Stimulated activated CD8-positive, alpha-beta memory T cell treated with anti-CD3 and anti-CD28 coated beads, Interleukin-7, amount 100 ng/mL, for 24 hours (primary cell): ENCODE data around the gene CCBE1.

Source experiments
- DNase-seq: peaks from one replicate; pipeline ENCODE4 v3.0.0-alpha.2; 2020; ENCODE audit warnings: low read depth

CCBE1 gene

GRCh38 chr18:59492756-59493421, 204.3 kb downstream of the CCBE1 start:
- DNase-seq, result no peak

- no peak for DNase-seq
These were observed 208.3 kb downstream of the CCBE1 start for GRCh38 chr18:59488899-59489298.

GRCh38 chr18:59485382-59485781, 211.8 kb downstream of the CCBE1 start:
- DNase-seq, result no peak

DNA sequence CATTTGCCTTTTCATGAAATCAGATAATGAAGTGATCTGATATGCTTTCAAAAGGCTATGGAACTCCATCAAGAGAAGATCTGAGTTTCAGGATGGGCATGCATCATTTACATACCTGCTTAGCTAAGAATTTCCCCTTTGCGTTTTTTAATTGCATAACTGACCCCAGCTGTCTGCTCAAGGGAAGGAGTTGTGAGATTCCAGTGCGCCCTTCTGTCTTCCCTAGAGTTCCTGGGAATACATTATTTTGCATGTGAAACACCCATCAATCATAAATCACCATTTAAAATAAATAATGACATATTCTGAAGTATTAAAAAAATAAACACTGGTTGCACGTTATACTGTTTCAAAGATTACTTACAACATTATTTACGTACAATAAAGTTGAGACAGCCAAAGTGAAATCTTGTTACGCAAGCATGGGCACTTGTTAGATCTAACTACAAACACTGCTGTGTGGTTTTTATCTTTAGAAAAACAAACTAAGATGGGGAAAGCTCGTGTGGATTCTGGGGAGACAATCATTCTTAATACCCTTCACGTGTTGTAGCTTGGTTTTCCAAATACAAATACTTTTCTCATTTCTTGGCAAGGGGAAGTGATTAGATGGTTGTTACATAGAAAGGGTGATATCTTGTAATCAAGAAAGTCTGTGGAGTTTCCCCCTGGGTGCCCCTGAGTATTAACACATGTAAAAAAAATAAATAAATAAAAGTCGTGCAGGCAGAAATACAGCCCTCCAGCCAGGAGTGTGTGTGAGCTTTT, 212.5 kb downstream of the CCBE1 start:
- DNase-seq, result no peak

- DNase-seq, result no peak
These were observed 213.1 kb downstream of the CCBE1 start for GRCh38 chr18:59484131-59484530.

DNA sequence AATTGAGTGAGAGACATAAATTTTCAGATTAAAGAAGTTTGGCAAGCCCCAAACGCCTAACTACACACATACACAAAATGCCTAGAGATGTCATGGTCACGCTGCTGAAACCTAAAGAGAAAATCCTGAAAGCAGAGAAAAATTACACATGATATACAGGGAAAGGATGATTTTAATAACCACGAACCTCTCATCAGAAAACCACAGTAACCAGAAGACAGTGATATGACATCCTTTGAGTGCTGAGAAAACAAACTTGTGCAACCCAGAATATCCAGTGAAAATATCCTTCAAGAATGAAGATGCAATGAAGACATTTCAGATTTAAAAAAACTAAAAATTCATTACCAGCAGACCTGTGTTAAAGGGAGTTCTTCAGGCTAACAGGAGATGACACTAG, 215.8 kb downstream of the CCBE1 start:
- DNase-seq, result no peak

GRCh38 chr18:59479776-59480175, 217.4 kb downstream of the CCBE1 start:
- DNase-seq, result no peak

GRCh38 chr18:59478591-59478990, 218.6 kb downstream of the CCBE1 start:
- DNase-seq, result no peak

DNA sequence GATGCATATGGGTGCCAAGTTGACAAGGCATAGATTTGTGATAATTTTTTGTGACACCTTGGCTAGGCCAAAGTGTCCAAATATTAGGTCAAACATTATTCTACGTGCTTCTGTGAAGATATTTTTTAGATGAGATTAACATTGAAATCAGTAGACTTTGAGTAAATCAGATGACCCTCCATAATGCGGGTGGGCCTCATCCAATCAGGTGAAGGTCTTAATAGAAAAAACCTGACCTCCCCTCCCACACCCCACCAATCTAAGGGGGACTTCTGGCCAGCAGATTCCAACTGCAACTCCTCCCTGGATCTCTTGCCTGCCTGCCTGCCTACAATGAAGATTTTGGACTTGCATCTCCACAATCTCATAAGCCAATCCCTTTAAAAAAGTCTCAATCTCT, 219.4 kb downstream of the CCBE1 start:
- DNase-seq, result no peak

GRCh38 chr18:59470561-59471121, 226.6 kb downstream of the CCBE1 start:
- DNase-seq, result no peak

DNA sequence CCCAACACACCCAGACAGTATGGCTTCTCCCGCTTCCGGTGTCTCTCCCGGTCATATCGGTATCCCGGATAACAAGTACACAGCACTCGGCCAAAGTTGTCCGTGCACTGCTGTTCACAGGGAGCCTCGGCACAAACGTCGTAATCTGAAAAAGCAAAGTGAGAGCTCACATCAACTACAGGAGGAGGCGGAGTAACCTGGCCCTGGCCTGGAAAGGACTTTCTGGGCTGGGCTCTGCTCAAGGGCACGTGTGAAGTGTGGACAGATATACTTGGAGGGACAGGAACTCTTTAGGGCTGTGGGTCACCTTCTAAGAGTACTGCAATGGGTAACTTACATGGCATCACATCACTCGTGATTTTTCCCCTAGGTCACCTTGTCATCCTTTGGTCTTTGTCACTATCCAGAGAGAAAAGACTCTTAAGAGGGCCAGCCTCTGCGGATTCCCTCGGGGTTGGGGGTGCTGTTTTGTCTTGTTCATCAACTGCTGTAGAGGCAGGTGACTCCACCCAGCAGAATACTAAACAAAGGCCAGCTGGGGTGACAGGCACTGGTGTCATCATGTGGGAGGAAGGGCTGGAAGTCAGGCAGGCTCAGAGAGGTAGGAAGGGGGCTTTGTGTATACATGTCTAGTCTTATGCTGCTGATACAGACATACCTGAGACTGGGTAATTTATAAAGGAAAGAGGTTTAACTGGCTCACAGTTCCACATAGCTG, 227.6 kb downstream of the CCBE1 start:
- DNase-seq, result no peak

- DNase-seq, result no peak
These were observed 228.4 kb downstream of the CCBE1 start for GRCh38 chr18:59468821-59469220.

DNA sequence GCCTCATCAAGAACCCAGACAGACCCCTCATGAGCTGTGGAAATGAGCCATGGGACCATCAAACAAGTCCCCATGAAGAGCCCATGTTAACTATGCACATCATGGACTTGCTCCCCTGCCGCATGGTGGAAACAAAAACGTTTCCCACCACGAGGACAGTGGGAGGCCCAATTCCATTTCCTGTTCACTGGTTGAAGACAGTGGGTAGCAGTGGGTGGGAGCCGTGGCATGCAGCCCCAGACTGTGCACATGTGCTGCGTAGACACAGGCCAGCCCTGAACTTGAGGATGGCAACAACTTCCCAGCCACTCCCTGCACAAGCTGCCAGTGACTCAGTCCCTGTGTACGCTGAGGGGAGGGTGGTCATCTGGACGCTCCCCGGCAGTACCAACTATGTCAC, 229.7 kb downstream of the CCBE1 start:
- DNase-seq, result no peak

- DNase-seq, result no peak
These were observed 230.2 kb downstream of the CCBE1 start for GRCh38 chr18:59466980-59467379.

- DNase-seq, result no peak
These were observed 232.7 kb downstream of the CCBE1 start for GRCh38 chr18:59464486-59464885.

DNA sequence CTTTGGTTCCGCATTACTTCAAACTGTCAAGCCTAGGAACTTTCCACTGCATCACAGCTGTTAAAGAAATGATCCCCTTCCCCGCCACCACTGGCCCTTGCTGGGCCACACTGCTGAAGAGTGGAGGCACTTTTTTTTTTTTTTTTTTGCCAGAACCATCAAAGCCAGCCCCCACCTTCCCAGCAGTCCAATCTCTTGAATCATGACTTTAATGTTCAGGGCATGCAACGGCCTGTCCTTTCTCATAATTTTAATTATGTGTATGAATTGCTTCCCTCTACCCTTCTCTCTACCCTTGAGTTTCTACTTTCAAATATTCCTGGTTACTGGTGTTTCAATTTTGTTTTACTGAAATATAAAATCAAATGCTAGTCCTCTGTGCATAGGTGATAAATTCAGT, 236.1 kb downstream of the CCBE1 start:
- no peak for DNase-seq

GRCh38 chr18:59460072-59460420, 237.2 kb downstream of the CCBE1 start:
- no peak for DNase-seq

DNA sequence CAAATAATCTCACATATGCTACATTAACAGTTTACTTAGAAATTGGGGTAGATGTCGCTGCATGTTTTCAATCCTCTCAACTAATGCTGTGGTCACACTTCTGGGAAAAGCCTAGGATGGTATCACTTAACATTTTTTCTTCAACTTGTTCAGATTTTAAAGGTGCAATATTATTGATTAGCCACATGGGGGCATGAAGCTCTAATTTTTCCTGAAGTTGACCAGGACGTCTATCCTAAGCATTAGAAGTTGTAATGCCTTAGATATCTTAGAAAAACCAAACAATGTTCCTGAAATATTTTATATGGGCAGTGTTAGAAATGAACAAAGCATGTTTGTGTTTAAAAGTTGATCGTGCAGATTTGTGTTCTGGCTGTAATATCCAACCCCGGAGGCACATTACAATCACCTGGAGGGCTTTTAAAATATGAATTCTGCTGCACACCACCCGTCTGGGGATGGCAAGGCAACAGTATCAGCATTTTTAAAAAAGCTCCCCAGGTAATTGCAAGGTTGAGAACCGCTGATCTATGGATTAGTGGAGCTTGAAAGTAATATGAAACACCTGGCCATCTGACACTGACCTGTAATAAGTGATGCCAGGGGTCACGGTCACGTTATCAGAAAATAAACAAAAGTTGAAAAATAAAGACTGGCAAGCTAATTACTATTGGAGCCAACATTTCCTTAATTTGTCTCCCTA, 237.7 kb downstream of the CCBE1 start:
- no peak for DNase-seq

- DNase-seq, result no peak
These were observed 238.6 kb downstream of the CCBE1 start for GRCh38 chr18:59458575-59458974.

DNA sequence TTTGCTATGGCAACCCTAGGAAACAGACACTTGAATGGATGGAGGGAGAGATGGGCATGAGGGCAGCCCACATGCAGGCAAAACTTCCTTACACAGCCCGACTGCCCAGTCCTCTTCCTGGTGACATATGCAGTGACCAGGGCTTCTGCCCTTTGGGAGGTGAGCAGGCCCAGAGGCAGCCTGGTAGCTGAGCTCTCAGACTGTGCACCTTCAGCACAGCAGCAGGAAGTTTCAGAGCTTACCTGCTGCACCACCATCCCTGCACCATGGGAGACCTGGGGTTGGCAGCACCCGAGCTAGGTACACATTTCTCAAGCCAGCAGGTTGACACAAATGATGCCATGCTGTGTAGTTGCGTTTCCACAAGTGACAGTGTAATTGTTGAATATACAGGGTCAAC, 240.6 kb downstream of the CCBE1 start:
- DNase-seq, result no peak

GRCh38 chr18:59455728-59456276, 241.4 kb downstream of the CCBE1 start:
- DNase-seq, result no peak
